Limb (tissue), 2 donors: Measurements from ENCODE around the gene FSD1L.
"Not testable (repeated sequence)": the region's sequence is repeated elsewhere in the genome, so short reads cannot be mapped to it uniquely, and the experiment has no call there.

ENCODE experiments used
- DNase-seq, 2 donors: peaks; one replicate each; pipeline ENCODE4 v3.0.0-alpha.2; 2016; ENCODE audit errors: extremely low spot score in 2 of 2

Gene FSD1L

GRCh38 chr9:105557804-105558610 is 110.2 kb downstream of the FSD1L start, which contains the start of gene FKTN:
TSS of gene FKTN (plus strand) at chr9:105558131. CDS start at chr9:105575033, 16,902 bp downstream.
- DNase-seq, result peak; percentile 91 to 92

GRCh38 chr9:105572455-105572854 is 124.6 kb downstream of the FSD1L start:
- DNase-seq, result no peak

- not testable (repeated sequence) for DNase-seq
These were observed 132.1 kb downstream of the FSD1L start for GRCh38 chr9:105579952-105580351.

GRCh38 chr9:105581550-105581949 is 133.7 kb downstream of the FSD1L start:
- not testable (repeated sequence) for DNase-seq

GRCh38 chr9:105593145-105593544 is 145.3 kb downstream of the FSD1L start:
- no peak for DNase-seq
